Heart right ventricle (tissue), 16 donors: ENCODE data around the gene ENTPD7. TPM values are rescaled to one million over a fixed set of nuclear protein-coding genes. Genes with fewer than 3 reads are reported as not detected.

Source experiments
- ATAC-seq, 8 donors: fragments of 200-7000 bp; cut with Tn5 transposase; one replicate each; pipeline ENCODE4 v1.9.1; 2020; ENCODE audit warnings: mild to moderate bottlenecking in 8 of 8, moderate library complexity in 8 of 8, moderate number of reproducible peaks in 1 of 8
- DNase-seq, 2 donors: peaks; one replicate each; pipeline ENCODE4 v3.0.0-alpha.2; 2020
- H3K27ac ChIP-seq, 10 donors: fragments of 200-600 bp; sonication (generic) in 2 of 10; one replicate each; pipeline versions ENCODE4 v1.5.0 to v1.8.0; 2020 to 2022; ENCODE audit warnings: mild to moderate bottlenecking in 3 of 10
- H3K27me3 ChIP-seq, 7 donors: fragments of 200-600 bp; one replicate each; pipeline ENCODE4 v1.8.0; 2021 to 2022; ENCODE audit warnings: mild to moderate bottlenecking in 2 of 7
- H3K36me3 ChIP-seq, 9 donors: fragments of 200-600 bp; sonication (generic) in 1 of 9; one replicate each; pipeline versions ENCODE4 v1.5.0 to v1.8.0; 2020 to 2022; ENCODE audit warnings: mild to moderate bottlenecking in 2 of 9
- H3K4me1 ChIP-seq, 9 donors: fragments of 200-600 bp; sonication (generic) in 1 of 9; one replicate each; pipeline versions ENCODE4 v1.5.0 to v1.8.0; 2020 to 2022; ENCODE audit warnings: mild to moderate bottlenecking in 4 of 9
- H3K4me3 ChIP-seq, 10 donors: fragments of 200-600 bp; sonication (generic) in 2 of 10; one replicate each; pipeline versions ENCODE4 v1.5.0 to v1.8.0; 2020 to 2022; ENCODE audit warnings: mild to moderate bottlenecking in 7 of 10, moderate library complexity in 2 of 10
- H3K9me3 ChIP-seq, 11 donors: fragments of 200-600 bp in 10 of 11; sonication (generic) in 2 of 11; one replicate each; pipeline versions ENCODE4 v1.5.0 to v1.8.0; 2013 to 2022; ENCODE audit warnings: mild to moderate bottlenecking in 2 of 11, control low read depth in 1 of 11, moderate library complexity in 1 of 11
- CTCF ChIP-seq, 9 donors: fragments of 200-600 bp; sonication (generic) in 2 of 9; IDR thresholded peaks; one replicate each; pipeline versions ENCODE4 v1.5.0 to v1.8.0; 2021 to 2022; ENCODE audit warnings: antibody characterized with exemption in 9 of 9, mild to moderate bottlenecking in 5 of 9, moderate library complexity in 1 of 9
- WGBS, 2 donors: extraction: QIAGEN DNeasy Blood & Tissue Kit; methylation state at CpG; one replicate each; pipeline ENCODE4 v1.1.7; 2013; ENCODE audit warnings: inconsistent platforms in 1 of 2; 5-methylcytosine and 5-hydroxymethylcytosine counted together
- intact Hi-C, 10 donors: fragments of 100-400 bp; cut with DNase I; formaldehyde crosslinking; loops; one replicate each; pipeline versions ENCODE4 v1.11.1 to v1.14.2; 2022
- long read RNA-seq, 3 donors: library from polyadenylated mRNA; unstranded; transcript quantifications; one replicate each; pipeline ENCODE4 v2.0.0, GENCODE V29; 2020 to 2021
- polyA plus RNA-seq, 2 donors: library from polyadenylated mRNA; stranded (reverse); fragments of 200-250 nt; gene quantifications; one replicate each; pipeline ENCODE4 v1.2.3, GENCODE V29; 2013
- total RNA-seq, 10 donors: library from RNA; stranded (reverse); fragmentation: NEBNext Ultra II Directional in 3 of 10; extraction: Animal tissue kit (Norgen Biotek cat#: 25700) in 3 of 10; gene quantifications; one replicate each; pipeline versions ENCODE4 v1.2.1 to v1.2.4, GENCODE V29; 2021 to 2023
- donor health status: Arrhythmogenic right ventricular cardiomyopathy.
- donor health status: ischemic (EF 13 %, LVEDD 7.1; RV severe dilation, severe dysfunction).
- donor health status: healthy with polysubstance abuse.
- donor health status: DM: no; HTN: yes; CAD: no.
- donor health status: DM: no; HTN: no; CAD: no.
- donor health status: ischemic (EF 25% LVEDD 6.9; RV normal size, moderate dysfunction).
- donor health status: ischemic (EF 25% LVEDD 5.7; RV mildly dilated, moderate dysfunction).
- donor health status: healthy.
- donor health status: DM: yes; HTN: yes; CAD: no.
- donor health status: Ischemic cardiomyopathy.
- donor health status: ischemic (EF 35%, LVEDD 5.7; RV mildly dilated, moderate dysfunction).
- donor health status: nonischemic (EF 11% LVEDD 7.7; RV severe dilation, severe dysfunction).
- donor health status: DM: yes; HTN: yes; CAD: no.
- donor health status: PGD.
- donor health status: ischemic (EF 29% LVEDD 5.4; RV normal size, mild dysfunction).
- donor health status: nonischemic (EF 23%, LVEDD 6.1; RV moderate dilation, normal function).

The ENTPD7 gene
- total RNA-seq, result 1 to 10 TPM; 1.7 to 3.8 (median 2.5) TPM
- 1 to 10 TPM in 1 of 2 donors, under 1 TPM in 1; 0.22 to 1.2 TPM for polyA plus RNA-seq
- long read RNA-seq, donor 1, partial matches to known transcripts, result 1 of 4 reads
- long read RNA-seq, donor 1, other reads (novel, unspliced or antisense), result 1 of 4 reads
- long read RNA-seq, donor 2, partial matches to known transcripts, result 1 of 3 reads
- long read RNA-seq, donor 2, other reads (novel, unspliced or antisense), result 0 of 3 reads
- long read RNA-seq, donor 3, partial matches to known transcripts, result 0 of 3 reads
- long read RNA-seq, donor 3, other reads (novel, unspliced or antisense), result 2 of 3 reads

GRCh38 chr10:99659031-99659867 lies at the start of gene ENTPD7:
Gene ENTPD7 (plus strand): TSS chr10:99659509. CDS start chr10:99659957, 448 bp downstream.
- Histone ChIP-seq H3K27ac (peak within 1 kb of the TSS in 7 of 10 donors; percentile 4 to 80 (median 58)), H3K27me3 (no peaks in the 10 kb centered on the region), H3K9me3 (no peaks in the 10 kb centered on the region), H3K36me3 (peaks cover 0 to 21% (median 0%) of the 10 kb centered on the region in 9 donors), H3K4me1 (peaks cover 5 to 53% (median 23%) of the 10 kb centered on the region in 9 donors), H3K4me3 (peak within 1 kb of the TSS; percentile 63 to 98 (median 74))
- intact Hi-C loops, result loop anchor here in 5 of 10 donors (1.0 to 5.0 kb wide), 3 partner anchors 37 to 38 kb away; partner anchors contain the start of gene SLC25A28 (in 4 of the 5)
- DNase-seq (peak; percentile 93 to 94), ATAC-seq (peak; percentile 99 to 100 (median 100))
- WGBS, 2 donors, result 0 to 1% methylated on average over 70 to 71 of the region's 71 CpGs
- peak in 8 of 9 donors; percentile 10 to 52 (median 43) for TF ChIP-seq CTCF (IDR thresholded peaks at IDR 0.05)

GRCh38 chr10:99610221-99610620 lies 49.1 kb upstream of the ENTPD7 start:
- H3K9me3 ChIP-seq, result no peaks in the 10 kb centered on the region
- H3K36me3 ChIP-seq, result peaks cover 0 to 66% (median 21%) of the 10 kb centered on the region in 9 donors
- DNase-seq (no peak), ATAC-seq (no peak)
- intact Hi-C loops, result loop anchor here in 5 of 10 donors (2.0 to 10.0 kb wide), 5 partner anchors 173 to 219 kb away; partner anchors contain the start of gene GOT1 (in 2 of the 5)
- WGBS, 2 donors, result 90 to 93% methylated on average over 3 of the region's 3 CpGs
- no peak for TF ChIP-seq CTCF (IDR thresholded peaks at IDR 0.05)
- H3K4me3 ChIP-seq, result no peak overlapping the region
- no peak overlapping the region for H3K27ac ChIP-seq
- H3K27me3 ChIP-seq, result no peaks in the 10 kb centered on the region
- H3K4me1 ChIP-seq, result peaks cover 0 to 10% (median 0%) of the 10 kb centered on the region in 9 donors

- peaks cover 0 to 74% (median 21%) of the 10 kb centered on the region in 9 donors for H3K36me3 ChIP-seq
- no peak for DNase-seq
- ATAC-seq, result no peak
- intact Hi-C loops, result loop anchor here in 5 of 10 donors (2.0 to 10.0 kb wide), 5 partner anchors 174 to 221 kb away; partner anchors contain the start of gene GOT1 (in 2 of the 5)
- 69 to 70% methylated on average over 4 of the region's 4 CpGs for WGBS, 2 donors
- H3K27me3 ChIP-seq, result no peaks in the 10 kb centered on the region
- peak overlapping the region in 1 of 10 donors; percentile 12 for H3K27ac ChIP-seq
- no peak overlapping the region for H3K4me3 ChIP-seq
- no peaks in the 10 kb centered on the region for H3K9me3 ChIP-seq
- peaks cover 0 to 21% (median 10%) of the 10 kb centered on the region in 9 donors for H3K4me1 ChIP-seq
- TF ChIP-seq CTCF (IDR thresholded peaks at IDR 0.05), result no peak
These were observed 48.0 kb upstream of the ENTPD7 start for GRCh38 chr10:99611326-99611725.
